Mammary epithelial cell (primary cell): ENCODE measurements around the gene PYCR2.

Experiments
- EZH2 ChIP-seq: IDR thresholded peaks from 2 replicates; pipeline ENCODE4 v1.6.1; 2012; ENCODE audit warnings: low read length, inconsistent platforms, borderline replicate concordance
- TF ChIP-seq, protein P1 (sequence below), 2 donors: IDR thresholded peaks in 1 of 2; conservative IDR thresholded peaks in 1 of 2; 2 replicates each; pipeline ENCODE4 v1.5.1; 2011 to 2012; ENCODE audit warnings: inconsistent platforms in 2 of 2, low read length in 2 of 2, mild to moderate bottlenecking in 2 of 2, control low read depth in 1 of 2, low read depth in 1 of 2; ENCODE audit not compliant: insufficient read depth in 1 of 2; ENCODE audit errors: extremely low read depth in 1 of 2

DNA sequence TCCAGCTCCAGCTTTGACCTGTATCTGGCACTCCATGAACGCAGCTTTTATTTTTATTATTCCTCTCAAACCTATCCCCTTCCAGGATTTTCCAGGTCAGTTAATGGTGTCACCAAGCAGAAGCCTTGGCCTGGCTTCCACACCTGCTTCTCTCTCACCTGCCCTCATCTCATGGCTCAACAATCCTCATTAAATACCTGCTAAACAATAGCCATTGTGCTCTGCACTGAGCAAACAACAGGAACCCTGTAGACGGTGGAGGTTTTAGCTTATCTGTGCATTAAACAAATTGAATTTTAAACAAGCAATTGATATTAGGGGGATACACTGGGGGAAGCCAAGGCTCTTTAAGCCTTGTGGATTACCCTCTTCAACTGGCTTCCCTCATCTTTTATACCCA lies 15.3 kb downstream of the PYCR2 start:
- TF ChIP-seq EZH2: no peak
- TF ChIP-seq, protein P1, sequence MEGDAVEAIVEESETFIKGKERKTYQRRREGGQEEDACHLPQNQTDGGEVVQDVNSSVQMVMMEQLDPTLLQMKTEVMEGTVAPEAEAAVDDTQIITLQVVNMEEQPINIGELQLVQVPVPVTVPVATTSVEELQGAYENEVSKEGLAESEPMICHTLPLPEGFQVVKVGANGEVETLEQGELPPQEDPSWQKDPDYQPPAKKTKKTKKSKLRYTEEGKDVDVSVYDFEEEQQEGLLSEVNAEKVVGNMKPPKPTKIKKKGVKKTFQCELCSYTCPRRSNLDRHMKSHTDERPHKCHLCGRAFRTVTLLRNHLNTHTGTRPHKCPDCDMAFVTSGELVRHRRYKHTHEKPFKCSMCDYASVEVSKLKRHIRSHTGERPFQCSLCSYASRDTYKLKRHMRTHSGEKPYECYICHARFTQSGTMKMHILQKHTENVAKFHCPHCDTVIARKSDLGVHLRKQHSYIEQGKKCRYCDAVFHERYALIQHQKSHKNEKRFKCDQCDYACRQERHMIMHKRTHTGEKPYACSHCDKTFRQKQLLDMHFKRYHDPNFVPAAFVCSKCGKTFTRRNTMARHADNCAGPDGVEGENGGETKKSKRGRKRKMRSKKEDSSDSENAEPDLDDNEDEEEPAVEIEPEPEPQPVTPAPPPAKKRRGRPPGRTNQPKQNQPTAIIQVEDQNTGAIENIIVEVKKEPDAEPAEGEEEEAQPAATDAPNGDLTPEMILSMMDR (conservative IDR thresholded peaks at IDR 0.05 in 1 of 2, IDR thresholded peaks at IDR 0.05 in 1 of 2; ENCODE audit: extremely low read depth in 1 of 2, insufficient read depth in 1 of 2, low read depth in 1 of 2, low read length in 2 of 2): no peak
